Measurements from ENCODE around the gene CYP4V2. TPM values are rescaled to one million over a fixed set of nuclear protein-coding genes. Genes with fewer than 3 reads are reported as not detected.

CYP4V2 gene
- total RNA-seq, 1 donor from 2014 or later, result 9.1 TPM

DNA sequence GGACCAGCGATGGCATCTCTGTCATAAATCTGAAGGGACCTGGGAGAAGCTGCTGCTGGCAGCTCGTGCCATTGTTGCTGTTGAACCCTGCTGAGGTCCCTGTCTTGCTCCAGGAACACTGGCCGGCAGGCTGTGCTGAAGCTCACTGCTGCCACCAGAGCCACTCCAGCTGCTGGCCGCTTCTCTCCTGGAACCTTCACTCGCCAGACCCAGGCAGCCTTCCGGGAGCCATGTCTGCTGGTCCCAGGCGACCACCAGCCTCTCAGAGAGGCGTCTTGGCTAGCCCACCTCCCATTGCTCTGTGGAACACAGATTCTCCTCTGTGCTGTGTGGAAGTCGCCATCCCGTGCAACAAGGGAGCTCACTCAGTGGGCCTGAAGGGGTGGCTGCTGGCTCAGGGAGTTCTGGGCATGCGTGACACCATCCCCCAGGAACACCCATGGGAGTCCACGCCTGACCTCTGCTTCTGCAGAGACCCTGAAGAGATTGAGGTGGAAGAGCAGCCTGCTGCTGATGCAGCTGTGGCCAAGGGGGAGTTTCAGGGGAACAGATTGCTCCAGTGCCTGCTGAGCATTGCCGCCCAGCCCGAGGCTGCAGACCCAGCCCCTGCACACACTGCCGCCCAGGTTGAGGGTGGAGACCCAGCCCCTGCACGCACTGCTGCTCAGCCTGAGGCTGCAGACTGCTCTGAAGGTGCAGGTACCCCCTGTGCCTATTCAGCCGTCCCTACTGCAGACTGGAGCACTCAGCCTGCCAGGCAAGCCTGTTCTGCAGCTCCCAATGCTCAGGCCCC lies 33.1 kb upstream of the CYP4V2 start:
- no peak overlapping the region for H3K4me3 Mint-ChIP-seq (ENCODE audit: unreplicated experiment)
- H3K4me1 ChIP-seq (ENCODE audit: insufficient read depth, low read length), result no peaks in the 10 kb centered on the region

DNA sequence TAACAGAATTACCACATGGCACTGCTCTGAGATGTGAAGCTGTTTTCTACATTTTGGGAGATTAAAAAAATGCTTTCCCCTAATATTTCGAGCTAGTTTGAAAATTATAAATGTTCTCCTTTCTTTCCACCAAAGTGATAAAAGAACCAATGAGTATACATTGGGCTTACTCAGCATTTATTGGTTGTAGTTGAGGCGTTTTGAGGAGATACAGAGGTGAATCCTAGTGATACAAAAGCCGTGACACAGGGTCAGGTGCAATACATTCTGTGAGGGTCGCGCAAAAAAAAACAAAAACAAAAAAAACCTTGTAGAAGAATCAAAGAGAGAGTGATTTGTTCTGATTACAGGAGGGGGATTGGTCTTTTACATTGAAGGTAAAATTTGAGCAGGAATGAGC lies 32.4 kb upstream of the CYP4V2 start:
- FAIRE-seq, result no peak
- Histone ChIP-seq H3K4me2 (ENCODE audit: low read length) (no peak overlapping the region), H3K4me1 (ENCODE audit: insufficient read depth, low read length) (no peaks in the 10 kb centered on the region), H2AFZ (ENCODE audit: low read depth, low read length) (no peak overlapping the region), H4K20me1 (ENCODE audit: insufficient read depth, low read length) (no peaks in the 10 kb centered on the region), H3K27ac (ENCODE audit: low read depth, low read length) (no peak overlapping the region), H3K79me2 (ENCODE audit: insufficient read depth, low read length) (no peaks in the 10 kb centered on the region), H3K27me3 (ENCODE audit: insufficient read depth, low read length) (no peaks in the 10 kb centered on the region), H3K9ac (ENCODE audit: low read length) (no peak overlapping the region), H3K4me3 (ENCODE audit: insufficient read depth, low read depth, low read length) (no peak overlapping the region), H3K36me3 (ENCODE audit: insufficient read depth, low read length) (no peaks in the 10 kb centered on the region), H3K9me3 (ENCODE audit: insufficient read depth, low read depth, low read length) (no peaks in the 10 kb centered on the region)
- Mint-ChIP-seq H3K9me3 (ENCODE audit: unreplicated experiment) (no peaks in the 10 kb centered on the region), H3K27ac (ENCODE audit: unreplicated experiment) (no peak overlapping the region), H3K4me1 (ENCODE audit: low read depth, unreplicated experiment) (no peaks in the 10 kb centered on the region), H3K4me3 (ENCODE audit: unreplicated experiment) (no peak overlapping the region), H3K36me3 (ENCODE audit: low read depth, unreplicated experiment) (no peaks in the 10 kb centered on the region), H3K27me3 (ENCODE audit: low read depth, unreplicated experiment) (peaks cover 13% of the 10 kb centered on the region)
- TF ChIP-seq, protein P1, sequence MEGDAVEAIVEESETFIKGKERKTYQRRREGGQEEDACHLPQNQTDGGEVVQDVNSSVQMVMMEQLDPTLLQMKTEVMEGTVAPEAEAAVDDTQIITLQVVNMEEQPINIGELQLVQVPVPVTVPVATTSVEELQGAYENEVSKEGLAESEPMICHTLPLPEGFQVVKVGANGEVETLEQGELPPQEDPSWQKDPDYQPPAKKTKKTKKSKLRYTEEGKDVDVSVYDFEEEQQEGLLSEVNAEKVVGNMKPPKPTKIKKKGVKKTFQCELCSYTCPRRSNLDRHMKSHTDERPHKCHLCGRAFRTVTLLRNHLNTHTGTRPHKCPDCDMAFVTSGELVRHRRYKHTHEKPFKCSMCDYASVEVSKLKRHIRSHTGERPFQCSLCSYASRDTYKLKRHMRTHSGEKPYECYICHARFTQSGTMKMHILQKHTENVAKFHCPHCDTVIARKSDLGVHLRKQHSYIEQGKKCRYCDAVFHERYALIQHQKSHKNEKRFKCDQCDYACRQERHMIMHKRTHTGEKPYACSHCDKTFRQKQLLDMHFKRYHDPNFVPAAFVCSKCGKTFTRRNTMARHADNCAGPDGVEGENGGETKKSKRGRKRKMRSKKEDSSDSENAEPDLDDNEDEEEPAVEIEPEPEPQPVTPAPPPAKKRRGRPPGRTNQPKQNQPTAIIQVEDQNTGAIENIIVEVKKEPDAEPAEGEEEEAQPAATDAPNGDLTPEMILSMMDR (IDR thresholded peaks at IDR 0.05; ENCODE audit: insufficient read depth, low read depth, low read length), result no peak
- TF ChIP-seq EZH2 (IDR thresholded peaks at IDR 0.05; ENCODE audit: insufficient read depth, low read length), result no peak
- DNase-seq (ENCODE audit: low read depth), result no peak

More for the DNA sequence above, 33.1 kb upstream of the CYP4V2 start:
- Mint-ChIP-seq H3K27me3 (ENCODE audit: low read depth, unreplicated experiment) (peaks cover 10% of the 10 kb centered on the region), H3K27ac (ENCODE audit: unreplicated experiment) (no peak overlapping the region), H3K36me3 (ENCODE audit: low read depth, unreplicated experiment) (no peaks in the 10 kb centered on the region), H3K9me3 (ENCODE audit: unreplicated experiment) (no peaks in the 10 kb centered on the region), H3K4me1 (ENCODE audit: low read depth, unreplicated experiment) (no peaks in the 10 kb centered on the region)
- DNase-seq (ENCODE audit: low read depth) (no peak), FAIRE-seq (no peak)
- Histone ChIP-seq H3K27me3 (ENCODE audit: insufficient read depth, low read length) (no peaks in the 10 kb centered on the region), H3K4me2 (ENCODE audit: low read length) (no peak overlapping the region), H3K79me2 (ENCODE audit: insufficient read depth, low read length) (no peaks in the 10 kb centered on the region), H3K27ac (ENCODE audit: low read depth, low read length) (no peak overlapping the region), H3K9ac (ENCODE audit: low read length) (no peak overlapping the region), H4K20me1 (ENCODE audit: insufficient read depth, low read length) (no peaks in the 10 kb centered on the region), H2AFZ (ENCODE audit: low read depth, low read length) (no peak overlapping the region), H3K4me3 (ENCODE audit: insufficient read depth, low read depth, low read length) (no peak overlapping the region), H3K9me3 (ENCODE audit: insufficient read depth, low read depth, low read length) (no peaks in the 10 kb centered on the region), H3K36me3 (ENCODE audit: insufficient read depth, low read length) (no peaks in the 10 kb centered on the region)
- no peak for TF ChIP-seq EZH2 (IDR thresholded peaks at IDR 0.05; ENCODE audit: insufficient read depth, low read length)
- TF ChIP-seq, protein P1 (IDR thresholded peaks at IDR 0.05; ENCODE audit: insufficient read depth, low read depth, low read length), result no peak

DNA sequence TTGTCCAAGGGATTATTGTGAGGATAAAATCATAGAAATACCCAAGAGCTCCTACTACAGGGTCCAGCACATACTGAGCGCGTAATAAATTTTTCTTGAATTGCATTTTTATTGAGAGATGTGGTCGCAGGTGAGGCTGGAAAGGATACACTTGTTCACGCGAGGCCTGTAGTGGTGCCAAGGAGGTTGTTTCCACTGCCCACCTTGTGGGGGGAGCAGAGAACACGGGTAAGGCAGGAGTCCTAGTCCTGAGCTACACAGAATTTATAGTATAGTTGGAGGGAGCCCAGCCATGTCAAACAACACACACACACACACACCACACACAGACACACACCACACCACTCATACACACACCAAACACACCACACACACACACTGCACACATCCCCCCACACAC lies 31.8 kb upstream of the CYP4V2 start:
- no peak for TF ChIP-seq EZH2 (IDR thresholded peaks at IDR 0.05; ENCODE audit: insufficient read depth, low read length)
- TF ChIP-seq, protein P1 (IDR thresholded peaks at IDR 0.05; ENCODE audit: insufficient read depth, low read depth, low read length), result no peak
- Histone ChIP-seq H3K79me2 (ENCODE audit: insufficient read depth, low read length) (no peaks in the 10 kb centered on the region), H3K4me3 (ENCODE audit: insufficient read depth, low read depth, low read length) (no peak overlapping the region), H4K20me1 (ENCODE audit: insufficient read depth, low read length) (no peaks in the 10 kb centered on the region), H3K36me3 (ENCODE audit: insufficient read depth, low read length) (no peaks in the 10 kb centered on the region), H3K9ac (ENCODE audit: low read length) (no peak overlapping the region), H3K27me3 (ENCODE audit: insufficient read depth, low read length) (no peaks in the 10 kb centered on the region), H3K4me1 (ENCODE audit: insufficient read depth, low read length) (no peaks in the 10 kb centered on the region), H2AFZ (ENCODE audit: low read depth, low read length) (no peak overlapping the region), H3K9me3 (ENCODE audit: insufficient read depth, low read depth, low read length) (no peaks in the 10 kb centered on the region), H3K4me2 (ENCODE audit: low read length) (no peak overlapping the region), H3K27ac (ENCODE audit: low read depth, low read length) (no peak overlapping the region)
- no peaks in the 10 kb centered on the region for H3K4me1 Mint-ChIP-seq (ENCODE audit: low read depth, unreplicated experiment)
- peaks cover 15% of the 10 kb centered on the region for H3K27me3 Mint-ChIP-seq (ENCODE audit: low read depth, unreplicated experiment)
- DNase-seq (ENCODE audit: low read depth), result no peak
- no peak for FAIRE-seq
- no peak overlapping the region for H3K27ac Mint-ChIP-seq (ENCODE audit: unreplicated experiment)
- no peak overlapping the region for H3K4me3 Mint-ChIP-seq (ENCODE audit: unreplicated experiment)
- H3K9me3 Mint-ChIP-seq (ENCODE audit: unreplicated experiment), result no peaks in the 10 kb centered on the region
- H3K36me3 Mint-ChIP-seq (ENCODE audit: low read depth, unreplicated experiment), result no peaks in the 10 kb centered on the region
